GM19395 (cell line): Measurements from ENCODE around the gene ABCA13.
"Not testable (repeated sequence)": the region's sequence is repeated elsewhere in the genome, so short reads cannot be mapped to it uniquely, and the experiment has no call there.

Experiments used
- ATAC-seq: cut with Tn5 transposase; IDR thresholded peaks from one replicate; pipeline ENCODE4 v1.9.1; 2021; ENCODE audit warnings: mild to moderate bottlenecking, moderate library complexity; ENCODE audit not compliant: unreplicated experiment

Gene ABCA13

GRCh38 chr7:48175019-48175418 lies 3.8 kb downstream of the ABCA13 start:
- ATAC-seq: no peak

GRCh38 chr7:48176356-48176893 lies 5.2 kb downstream of the ABCA13 start:
- no peak for ATAC-seq

- no peak for ATAC-seq
Measured at GRCh38 chr7:48177271-48177670, 6.0 kb downstream of the ABCA13 start.

GRCh38 chr7:48179496-48180030 lies 8.3 kb downstream of the ABCA13 start:
- no peak for ATAC-seq

- ATAC-seq: no peak
Measured at GRCh38 chr7:48180981-48181380, 9.7 kb downstream of the ABCA13 start.

- no peak for ATAC-seq
Measured at GRCh38 chr7:48182718-48183369, 11.6 kb downstream of the ABCA13 start.

GRCh38 chr7:48183370-48183743 lies 12.1 kb downstream of the ABCA13 start:
- ATAC-seq: no peak

- no peak for ATAC-seq
Measured at GRCh38 chr7:48183965-48184364, 12.7 kb downstream of the ABCA13 start.

GRCh38 chr7:48188776-48189520 lies 17.7 kb downstream of the ABCA13 start:
- no peak for ATAC-seq

GRCh38 chr7:48192996-48193395 lies 21.7 kb downstream of the ABCA13 start:
- no peak for ATAC-seq

- ATAC-seq: no peak
Measured at GRCh38 chr7:48193421-48193820, 22.2 kb downstream of the ABCA13 start.

- not testable (repeated sequence) for ATAC-seq
Measured at GRCh38 chr7:48200946-48201589, 29.8 kb downstream of the ABCA13 start.

GRCh38 chr7:48202916-48203315 lies 31.7 kb downstream of the ABCA13 start:
- not testable (repeated sequence) for ATAC-seq

GRCh38 chr7:48207155-48207675 lies 36.0 kb downstream of the ABCA13 start:
- ATAC-seq: no peak

GRCh38 chr7:48209004-48209600 lies 37.8 kb downstream of the ABCA13 start:
- no peak for ATAC-seq

- no peak for ATAC-seq
Measured at GRCh38 chr7:48213226-48213625, 42.0 kb downstream of the ABCA13 start.

GRCh38 chr7:48217266-48217665 lies 46.0 kb downstream of the ABCA13 start:
- ATAC-seq: no peak

GRCh38 chr7:48217753-48218152 lies 46.5 kb downstream of the ABCA13 start:
- ATAC-seq: no peak

GRCh38 chr7:48224042-48224441 lies 52.8 kb downstream of the ABCA13 start:
- ATAC-seq: no peak

GRCh38 chr7:48225101-48225500 lies 53.8 kb downstream of the ABCA13 start:
- no peak for ATAC-seq

GRCh38 chr7:48237354-48237753 lies 66.1 kb downstream of the ABCA13 start:
- no peak for ATAC-seq
